HepG2 (cell line): ENCODE measurements around the gene OAS2. TPM values are rescaled to one million over a fixed set of nuclear protein-coding genes. Genes with fewer than 3 reads are reported as not detected.

ENCODE experiments used
- ATAC-seq: fragments of 200-7000 bp; cut with Tn5 transposase; 3 replicates; pipeline ENCODE4 v1.9.1; 2020; ENCODE audit warnings: mild to moderate bottlenecking, moderate library complexity
- BruUV-seq: library from RNA; stranded (reverse); fragments of 400-500 nt; replicated peaks from 2 replicates; lab custom pipeline; 2021; lab: Mats Ljungman, UMichigan
- CTCF ChIA-PET: fragments of 300-600 bp; formaldehyde crosslinking; extraction: SDS; loops from one replicate; lab custom pipeline; 2021; ENCODE audit warnings: low total read pairs, inconsistent platforms, low intra/inter-chr PET ratio; lab: Yijun Ruan, JAX
- POLR2A ChIA-PET: fragments of 350-600 bp; sonication (Branson Sonifier 250); formaldehyde crosslinking; loops from one replicate; lab custom pipeline; 2020; ENCODE audit warnings: antibody characterized with exemption, inconsistent platforms; lab: Yijun Ruan, JAX
- DNase-seq: peaks from one replicate; pipeline ENCODE4 v3.0.0-alpha.2; 2015; ENCODE audit warnings: low spot score
- FAIRE-seq: peaks from 3 replicates; lab custom pipeline; 2011; peaks lifted over from hg19 to GRCh38; lab: Jason Lieb, UNC
- H2AFZ ChIP-seq: one replicate; pipeline ENCODE4 v1.6.1; 2011; ENCODE audit warnings: low read length, inconsistent platforms
- H3K27ac ChIP-seq: fragments of 300-600 bp; 3 replicates; pipeline ENCODE4 v1.8.0; 2011; ENCODE audit warnings: mixed run types, mild to moderate bottlenecking, mixed read lengths, low read length, inconsistent platforms; ENCODE audit not compliant: insufficient read depth; ENCODE audit errors: extremely low read length
- H3K27me3 ChIP-seq, 2 experiments: fragments of 200-600 bp in 1 of 2; 2 replicates in 1 of 2; 3 replicates in 1 of 2; pipeline versions ENCODE4 v1.6.0 to v1.8.0; 2011; ENCODE audit warnings: low read length in 2 of 2, mild to moderate bottlenecking in 2 of 2, moderate library complexity in 2 of 2, inconsistent platforms in 1 of 2; ENCODE audit not compliant: insufficient read depth in 2 of 2, control insufficient read depth in 1 of 2
- H3K36me3 ChIP-seq, 2 experiments: fragments of 200-600 bp in 1 of 2; replicated peaks in 1 of 2; 2 replicates in 1 of 2; 3 replicates in 1 of 2; pipeline versions ENCODE4 v1.5.1 to v1.8.0; 2011; ENCODE audit warnings: low read length in 2 of 2, inconsistent platforms in 1 of 2; ENCODE audit not compliant: insufficient read depth in 2 of 2, control insufficient read depth in 1 of 2
- H3K4me1 ChIP-seq: 2 replicates; pipeline ENCODE4 v1.5.1; 2012; ENCODE audit warnings: low read length, inconsistent platforms; ENCODE audit not compliant: insufficient read depth
- H3K4me2 ChIP-seq: 2 replicates; pipeline ENCODE4 v1.6.0; 2011; ENCODE audit warnings: low read depth, low read length, inconsistent platforms
- H3K4me3 ChIP-seq, 3 experiments: fragments of 200-600 bp in 1 of 3; sonication (generic), shearing (Covaris generic) in 1 of 3; replicated peaks in 1 of 3; 2 replicates each; pipeline ENCODE4 v1.5.1; 2011 to 2016; ENCODE audit warnings: low read length in 3 of 3, inconsistent platforms in 2 of 3, low read depth in 2 of 3, mild to moderate bottlenecking in 2 of 3, control low read depth in 1 of 3, mixed read lengths in 1 of 3; ENCODE audit not compliant: insufficient read depth in 1 of 3
- H3K79me2 ChIP-seq: one replicate; pipeline ENCODE4 v1.6.1; 2011; ENCODE audit warnings: low read length, inconsistent platforms; ENCODE audit not compliant: insufficient read depth
- H3K9ac ChIP-seq: 2 replicates; pipeline ENCODE4 v1.6.0; 2011; ENCODE audit warnings: mild to moderate bottlenecking, low read depth, low read length, inconsistent platforms; ENCODE audit not compliant: insufficient read depth
- H3K9me3 ChIP-seq: 2 replicates; pipeline ENCODE4 v1.5.1; 2012; ENCODE audit warnings: mild to moderate bottlenecking, low read length
- H4K20me1 ChIP-seq: 2 replicates; pipeline ENCODE4 v1.6.0; 2011; ENCODE audit warnings: inconsistent platforms, mild to moderate bottlenecking, low read length, moderate library complexity; ENCODE audit not compliant: insufficient read depth
- HNRNPUL1 ChIP-seq: fragments of 200-400 bp; formaldehyde crosslinking; IDR thresholded peaks from 2 replicates; pipeline ENCODE4 v1.6.1; 2017; ENCODE audit warnings: low read depth, mild to moderate bottlenecking, low read length, moderate library complexity
- IKZF1 ChIP-seq: fragments of 450-650 bp; IDR thresholded peaks from 2 replicates; pipeline ENCODE4 v1.7.1; 2016
- MTF2 ChIP-seq: sonication (generic); formaldehyde crosslinking; IDR thresholded peaks from 2 replicates; pipeline ENCODE4 v1.5.0; 2020; ENCODE audit warnings: missing genetic modification reagents, borderline replicate concordance
- NFE2L1 ChIP-seq: sonication (generic); formaldehyde crosslinking; IDR thresholded peaks from 2 replicates; pipeline ENCODE4 v1.4.0; 2020; ENCODE audit warnings: missing genetic modification reagents, mild to moderate bottlenecking, borderline replicate concordance
- SMAD9 ChIP-seq: sonication (generic); formaldehyde crosslinking; IDR thresholded peaks from 2 replicates; pipeline ENCODE4 v1.5.1; 2020; ENCODE audit warnings: mild to moderate bottlenecking, missing genetic modification reagents
- SNRNP70 ChIP-seq: fragments of 200-400 bp; formaldehyde crosslinking; IDR thresholded peaks from 2 replicates; pipeline ENCODE4 v1.6.1; 2017; ENCODE audit warnings: mild to moderate bottlenecking, low read depth, low read length, moderate library complexity
- SYNCRIP ChIP-seq: fragments of 200-400 bp; formaldehyde crosslinking; IDR thresholded peaks from 2 replicates; pipeline ENCODE4 v1.6.1; 2018; ENCODE audit warnings: mild to moderate bottlenecking, low read depth, low read length; ENCODE audit not compliant: insufficient read depth
- TBX2 ChIP-seq: sonication (generic); formaldehyde crosslinking; IDR thresholded peaks from 2 replicates; pipeline ENCODE4 v1.5.0; 2020; ENCODE audit warnings: missing genetic modification reagents, mild to moderate bottlenecking, borderline replicate concordance
- XBP1 ChIP-seq: sonication (generic); formaldehyde crosslinking; IDR thresholded peaks from 2 replicates; pipeline ENCODE4 v1.5.0; 2020; ENCODE audit warnings: missing genetic modification reagents
- YY1 ChIP-seq: IDR thresholded peaks from 2 replicates; pipeline ENCODE4 v1.6.1; 2011; ENCODE audit warnings: low read length, low read depth, moderate library complexity, mild to moderate bottlenecking; ENCODE audit not compliant: insufficient read depth, insufficient replicate concordance
- ZBTB21 ChIP-seq: sonication (generic); formaldehyde crosslinking; IDR thresholded peaks from 2 replicates; pipeline ENCODE4 v1.4.0; 2020; ENCODE audit warnings: missing genetic modification reagents
- ZNF329 ChIP-seq: sonication (generic); formaldehyde crosslinking; IDR thresholded peaks from 2 replicates; pipeline ENCODE4 v1.9.0; 2021; ENCODE audit warnings: low read depth, mild to moderate bottlenecking, missing genetic modification reagents
- ZNF546 ChIP-seq: sonication (generic); formaldehyde crosslinking; conservative IDR thresholded peaks from 2 replicates; pipeline ENCODE4 v1.8.1; 2023; ENCODE audit warnings: mild to moderate bottlenecking, missing genetic modification reagents
- ZNF7 ChIP-seq: IDR thresholded peaks from 2 replicates; pipeline ENCODE4 v1.6.1; 2016; ENCODE audit warnings: missing biosample characterization, missing genetic modification reagents
- ZNF703 ChIP-seq: sonication (generic); formaldehyde crosslinking; IDR thresholded peaks from 2 replicates; pipeline ENCODE4 v1.5.1; 2020; ENCODE audit warnings: missing genetic modification reagents, mild to moderate bottlenecking, moderate library complexity, borderline replicate concordance
- ZNF761 ChIP-seq: sonication (generic); formaldehyde crosslinking; conservative IDR thresholded peaks from 2 replicates; pipeline ENCODE4 v1.4.0; 2020; ENCODE audit warnings: mild to moderate bottlenecking, missing genetic modification reagents
- WGBS: methylation state at CpG from one replicate; pipeline ENCODE4 v1.1.6; 2017; ENCODE audit warnings: low lambda C conversion rate; 5-methylcytosine and 5-hydroxymethylcytosine counted together
- in situ Hi-C: cut with HindIII; loops from 2 replicates; pipeline ENCODE4 v1.10.0; 2017; ENCODE audit warnings: low pct_unique_long_range_greater_than_20kb; ENCODE audit not compliant: extremely low pct_ligation_motif_present
- intact Hi-C: fragments of 100-400 bp; cut with micrococcal nuclease; formaldehyde crosslinking; loops from one replicate; pipeline ENCODE4 v1.10.0; 2022; ENCODE audit not compliant: unreplicated experiment
- polyA plus RNA-seq, 8 experiments: library from polyadenylated mRNA; depleted of rRNA in 3 of 8; stranded (reverse) in 7 of 8; unstranded in 1 of 8; fragments of >200 nt; fragmentation: Illumina TruSeq in 4 of 8; extraction: Trizol in 4 of 8; gene quantifications; 2 replicates each; pipeline versions ENCODE4 v1.2.1 to v1.2.3, GENCODE V29; 2011 to 2016; ENCODE audit warnings: low read depth in 4 of 8, missing spikeins in 1 of 8, mixed read lengths in 1 of 8; ENCODE audit not compliant: insufficient read depth in 1 of 8
- total RNA-seq, 5 experiments: library from RNA; depleted of rRNA; stranded (reverse); fragments of >200 nt; fragmentation: Illumina TruSeq; extraction: Trizol; gene quantifications; 2 replicates each; pipeline ENCODE4 v1.2.3, GENCODE V29; 2016; ENCODE audit warnings: low read depth in 1 of 5
- TF ChIP-seq, protein P1 (sequence below): sonication (generic); formaldehyde crosslinking; IDR thresholded peaks from 2 replicates; pipeline ENCODE4 v1.5.0; 2020; ENCODE audit warnings: mild to moderate bottlenecking, missing genetic modification reagents, borderline replicate concordance
- TF ChIP-seq, protein P2 (sequence below): sonication (generic); formaldehyde crosslinking; IDR thresholded peaks from 2 replicates; pipeline ENCODE4 v1.4.0; 2020; ENCODE audit warnings: low read depth, missing genetic modification reagents

OAS2 gene
- total and polyA plus RNA-seq, 2 of the 13 experiments (the other 11 are each of a cell fraction or from before 2014, with no cell fraction given), result 0.05 to 0.24 TPM

DNA sequence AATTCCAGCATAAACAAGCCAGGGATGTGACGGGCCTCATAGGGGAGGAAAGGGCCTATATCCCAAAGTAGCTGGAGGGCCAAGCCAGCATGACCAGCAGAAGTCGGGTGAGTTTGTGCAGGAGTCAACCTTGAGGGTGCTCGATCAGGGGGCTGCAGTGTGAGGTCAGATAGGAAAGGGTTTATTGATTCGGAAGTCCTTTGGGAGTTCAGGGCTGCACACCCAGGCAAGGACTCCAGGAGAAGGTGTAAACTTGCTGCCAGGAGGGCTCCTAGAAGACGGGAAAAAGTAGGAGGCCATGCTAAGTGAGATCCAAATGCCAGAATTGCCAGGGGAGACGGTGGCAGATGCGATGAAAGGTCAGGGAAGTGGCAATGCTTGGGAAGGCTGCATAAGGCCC lies 3.4 kb upstream of the OAS2 start (continued):
- TF ChIP-seq, protein P1, sequence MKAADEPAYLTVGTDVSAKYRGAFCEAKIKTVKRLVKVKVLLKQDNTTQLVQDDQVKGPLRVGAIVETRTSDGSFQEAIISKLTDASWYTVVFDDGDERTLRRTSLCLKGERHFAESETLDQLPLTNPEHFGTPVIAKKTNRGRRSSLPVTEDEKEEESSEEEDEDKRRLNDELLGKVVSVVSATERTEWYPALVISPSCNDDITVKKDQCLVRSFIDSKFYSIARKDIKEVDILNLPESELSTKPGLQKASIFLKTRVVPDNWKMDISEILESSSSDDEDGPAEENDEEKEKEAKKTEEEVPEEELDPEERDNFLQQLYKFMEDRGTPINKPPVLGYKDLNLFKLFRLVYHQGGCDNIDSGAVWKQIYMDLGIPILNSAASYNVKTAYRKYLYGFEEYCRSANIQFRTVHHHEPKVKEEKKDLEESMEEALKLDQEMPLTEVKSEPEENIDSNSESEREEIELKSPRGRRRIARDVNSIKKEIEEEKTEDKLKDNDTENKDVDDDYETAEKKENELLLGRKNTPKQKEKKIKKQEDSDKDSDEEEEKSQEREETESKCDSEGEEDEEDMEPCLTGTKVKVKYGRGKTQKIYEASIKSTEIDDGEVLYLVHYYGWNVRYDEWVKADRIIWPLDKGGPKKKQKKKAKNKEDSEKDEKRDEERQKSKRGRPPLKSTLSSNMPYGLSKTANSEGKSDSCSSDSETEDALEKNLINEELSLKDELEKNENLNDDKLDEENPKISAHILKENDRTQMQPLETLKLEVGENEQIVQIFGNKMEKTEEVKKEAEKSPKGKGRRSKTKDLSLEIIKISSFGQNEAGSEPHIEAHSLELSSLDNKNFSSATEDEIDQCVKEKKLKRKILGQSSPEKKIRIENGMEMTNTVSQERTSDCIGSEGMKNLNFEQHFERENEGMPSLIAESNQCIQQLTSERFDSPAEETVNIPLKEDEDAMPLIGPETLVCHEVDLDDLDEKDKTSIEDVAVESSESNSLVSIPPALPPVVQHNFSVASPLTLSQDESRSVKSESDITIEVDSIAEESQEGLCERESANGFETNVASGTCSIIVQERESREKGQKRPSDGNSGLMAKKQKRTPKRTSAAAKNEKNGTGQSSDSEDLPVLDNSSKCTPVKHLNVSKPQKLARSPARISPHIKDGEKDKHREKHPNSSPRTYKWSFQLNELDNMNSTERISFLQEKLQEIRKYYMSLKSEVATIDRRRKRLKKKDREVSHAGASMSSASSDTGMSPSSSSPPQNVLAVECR (CRISPR knock-in tag), result no peak
- TF ChIP-seq NFE2L1 (CRISPR knock-in tag) (no peak), ZBTB21 (no peak), YY1 (no peak), XBP1 (no peak), SNRNP70 (no peak), HNRNPUL1 (no peak), IKZF1 (no peak), ZNF7 (no peak), ZNF761 (CRISPR knock-in tag) (no peak)

DNA sequence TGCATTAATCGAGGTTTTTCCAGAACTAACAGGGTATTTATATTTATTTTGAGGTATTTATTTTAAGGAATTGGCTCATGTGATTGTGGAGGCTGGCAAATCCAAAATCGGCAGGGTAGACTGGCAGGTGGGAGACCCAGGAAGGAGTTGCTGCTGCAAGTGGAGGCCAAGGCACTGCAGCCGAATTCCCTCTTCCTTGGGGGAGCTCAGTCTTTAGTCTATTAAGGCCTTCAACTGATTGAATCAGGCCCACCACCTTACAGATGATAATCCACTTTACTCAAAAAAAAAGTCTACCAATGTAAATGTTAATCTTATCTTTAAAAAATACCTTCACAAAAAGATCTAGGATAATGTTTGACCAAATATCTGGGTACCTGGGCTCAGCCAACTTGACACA lies 1.2 kb upstream of the OAS2 start:
- peaks cover 16% of the 10 kb centered on the region for H3K4me1 ChIP-seq
- POLR2A ChIA-PET, result no interaction called here
- in situ Hi-C loops (no loop called here), intact Hi-C loops (loop anchor here (5.0 kb wide), 1 partner anchor 75 kb away; no protein-coding TSS in a partner anchor)
- DNase-seq (no peak), FAIRE-seq (no peak), ATAC-seq (no peak)
- no peak overlapping the region for H3K4me3 ChIP-seq
- no peaks in the 10 kb centered on the region for H4K20me1 ChIP-seq
- 2% methylated on average over 3 of the region's 3 CpGs for WGBS
- H3K9ac ChIP-seq, result no peak overlapping the region
- BruUV-seq, result no TSS peak
- no peaks in the 10 kb centered on the region for H3K79me2 ChIP-seq
- H2AFZ ChIP-seq, result no peak overlapping the region
- peaks cover 0 to 2% of the 10 kb centered on the region in 2 experiments; a peak in 1 of 5 replicates for H3K27me3 ChIP-seq
- H3K9me3 ChIP-seq, result no peaks in the 10 kb centered on the region
- no peak overlapping the region; the same call in 1 of the 2 replicates for H3K4me2 ChIP-seq
- H3K36me3 ChIP-seq, result no peaks in the 10 kb centered on the region
- CTCF ChIA-PET, result no interaction called here
- H3K27ac ChIP-seq, result no peak overlapping the region
- TF ChIP-seq, protein P2, sequence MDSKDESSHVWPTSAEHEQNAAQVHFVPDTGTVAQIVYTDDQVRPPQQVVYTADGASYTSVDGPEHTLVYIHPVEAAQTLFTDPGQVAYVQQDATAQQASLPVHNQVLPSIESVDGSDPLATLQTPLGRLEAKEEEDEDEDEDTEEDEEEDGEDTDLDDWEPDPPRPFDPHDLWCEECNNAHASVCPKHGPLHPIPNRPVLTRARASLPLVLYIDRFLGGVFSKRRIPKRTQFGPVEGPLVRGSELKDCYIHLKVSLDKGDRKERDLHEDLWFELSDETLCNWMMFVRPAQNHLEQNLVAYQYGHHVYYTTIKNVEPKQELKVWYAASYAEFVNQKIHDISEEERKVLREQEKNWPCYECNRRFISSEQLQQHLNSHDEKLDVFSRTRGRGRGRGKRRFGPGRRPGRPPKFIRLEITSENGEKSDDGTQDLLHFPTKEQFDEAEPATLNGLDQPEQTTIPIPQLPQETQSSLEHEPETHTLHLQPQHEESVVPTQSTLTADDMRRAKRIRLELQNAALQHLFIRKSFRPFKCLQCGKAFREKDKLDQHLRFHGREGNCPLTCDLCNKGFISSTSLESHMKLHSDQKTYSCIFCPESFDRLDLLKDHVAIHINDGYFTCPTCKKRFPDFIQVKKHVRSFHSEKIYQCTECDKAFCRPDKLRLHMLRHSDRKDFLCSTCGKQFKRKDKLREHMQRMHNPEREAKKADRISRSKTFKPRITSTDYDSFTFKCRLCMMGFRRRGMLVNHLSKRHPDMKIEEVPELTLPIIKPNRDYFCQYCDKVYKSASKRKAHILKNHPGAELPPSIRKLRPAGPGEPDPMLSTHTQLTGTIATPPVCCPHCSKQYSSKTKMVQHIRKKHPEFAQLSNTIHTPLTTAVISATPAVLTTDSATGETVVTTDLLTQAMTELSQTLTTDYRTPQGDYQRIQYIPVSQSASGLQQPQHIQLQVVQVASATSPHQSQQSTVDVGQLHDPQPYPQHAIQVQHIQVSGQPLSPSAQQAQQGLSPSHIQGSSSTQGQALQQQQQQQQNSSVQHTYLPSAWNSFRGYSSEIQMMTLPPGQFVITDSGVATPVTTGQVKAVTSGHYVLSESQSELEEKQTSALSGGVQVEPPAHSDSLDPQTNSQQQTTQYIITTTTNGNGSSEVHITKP, result no peak
- no peak for TF ChIP-seq TBX2 (CRISPR knock-in tag)
- TF ChIP-seq MTF2 (CRISPR knock-in tag), result no peak
- no peak for TF ChIP-seq ZNF703 (CRISPR knock-in tag)
- TF ChIP-seq SMAD9 (CRISPR knock-in tag), result no peak
- TF ChIP-seq ZNF546, result no peak
- TF ChIP-seq ZNF329 (CRISPR knock-in tag), result no peak
- TF ChIP-seq SYNCRIP, result no peak
